ENCODE measurements around the gene EFS. TPM values are rescaled to one million over a fixed set of nuclear protein-coding genes. Genes with fewer than 3 reads are reported as not detected.
"Not testable (repeated sequence)": the region's sequence is repeated elsewhere in the genome, so short reads cannot be mapped to it uniquely, and the experiment has no call there.

EFS gene
- total RNA-seq, 1 experiment from 2014 or later: 0.14 TPM

- ChIA-PET CTCF (interaction anchor here (0.7 kb wide), 1 partner anchor 21 kb away, joined by 3 read pairs; no protein-coding TSS in a partner anchor), POLR2A (no interaction called here)
- intact Hi-C loops (cut with micrococcal nuclease; ENCODE audit: unreplicated experiment): no loop called here
- Mint-ChIP-seq H3K27me3 (ENCODE audit: insufficient read depth, unreplicated experiment) (peaks cover 19% of the 10 kb centered on the region), H3K4me3 (ENCODE audit: unreplicated experiment) (no peak overlapping the region), H3K9me3 (ENCODE audit: unreplicated experiment) (no peaks in the 10 kb centered on the region), H3K4me1 (ENCODE audit: low read depth, unreplicated experiment) (no peaks in the 10 kb centered on the region), H3K27ac (ENCODE audit: unreplicated experiment) (no peak overlapping the region), H3K36me3 (ENCODE audit: insufficient read depth, unreplicated experiment) (no peaks in the 10 kb centered on the region)
- H3K4me1 ChIP-seq: no peaks in the 10 kb centered on the region
- DNase-seq: no peak
- H3K27me3 ChIP-seq (replicated peaks; ENCODE audit: control insufficient read depth, insufficient read depth, low read length): no peaks in the 10 kb centered on the region; the same call in 1 of the 2 replicates
- TF ChIP-seq, protein P1, sequence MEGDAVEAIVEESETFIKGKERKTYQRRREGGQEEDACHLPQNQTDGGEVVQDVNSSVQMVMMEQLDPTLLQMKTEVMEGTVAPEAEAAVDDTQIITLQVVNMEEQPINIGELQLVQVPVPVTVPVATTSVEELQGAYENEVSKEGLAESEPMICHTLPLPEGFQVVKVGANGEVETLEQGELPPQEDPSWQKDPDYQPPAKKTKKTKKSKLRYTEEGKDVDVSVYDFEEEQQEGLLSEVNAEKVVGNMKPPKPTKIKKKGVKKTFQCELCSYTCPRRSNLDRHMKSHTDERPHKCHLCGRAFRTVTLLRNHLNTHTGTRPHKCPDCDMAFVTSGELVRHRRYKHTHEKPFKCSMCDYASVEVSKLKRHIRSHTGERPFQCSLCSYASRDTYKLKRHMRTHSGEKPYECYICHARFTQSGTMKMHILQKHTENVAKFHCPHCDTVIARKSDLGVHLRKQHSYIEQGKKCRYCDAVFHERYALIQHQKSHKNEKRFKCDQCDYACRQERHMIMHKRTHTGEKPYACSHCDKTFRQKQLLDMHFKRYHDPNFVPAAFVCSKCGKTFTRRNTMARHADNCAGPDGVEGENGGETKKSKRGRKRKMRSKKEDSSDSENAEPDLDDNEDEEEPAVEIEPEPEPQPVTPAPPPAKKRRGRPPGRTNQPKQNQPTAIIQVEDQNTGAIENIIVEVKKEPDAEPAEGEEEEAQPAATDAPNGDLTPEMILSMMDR (IDR thresholded peaks at IDR 0.05; ENCODE audit: insufficient read depth in 1 of 2, low read depth in 1 of 2, low read length in 1 of 2, severe bottlenecking in 1 of 2, unreplicated experiment in 1 of 2): no peak
- BruUV-seq (replicated peaks): no TSS peak
- H3K4me3 ChIP-seq (ENCODE audit: low read depth, low read length): no peak overlapping the region
- no peaks in the 10 kb centered on the region for H3K9me3 ChIP-seq
- no peaks in the 10 kb centered on the region for H3K36me3 ChIP-seq (ENCODE audit: control insufficient read depth, insufficient read depth, low read length)
These were observed 37.5 kb upstream of the EFS start for GRCh38 chr14:23402296-23403138.

DNA sequence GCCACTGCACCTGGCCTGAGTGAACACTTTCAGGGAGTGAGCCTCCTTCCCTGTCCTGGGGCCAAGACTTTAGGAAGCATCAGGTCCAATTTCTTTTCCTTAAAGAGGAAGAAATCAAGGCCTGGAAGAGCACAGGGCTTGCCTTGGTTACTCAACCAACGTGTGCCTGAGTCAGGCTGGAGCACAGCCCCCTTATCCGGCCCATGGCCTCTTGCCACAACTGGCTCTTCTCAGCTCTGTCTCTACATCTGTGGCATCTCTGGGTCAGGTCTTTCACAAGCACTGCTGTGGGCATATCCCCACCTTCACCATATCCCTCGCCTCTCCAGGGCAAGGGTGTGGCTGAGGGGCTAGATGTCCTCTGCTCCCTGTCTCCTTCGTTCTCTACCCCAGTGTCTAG, 36.3 kb upstream of the EFS start:
- Mint-ChIP-seq H3K36me3 (ENCODE audit: insufficient read depth, unreplicated experiment) (no peaks in the 10 kb centered on the region), H3K27ac (ENCODE audit: unreplicated experiment) (peak overlapping the region; percentile 13), H3K4me3 (ENCODE audit: unreplicated experiment) (no peak overlapping the region), H3K27me3 (ENCODE audit: insufficient read depth, unreplicated experiment) (peaks cover 14% of the 10 kb centered on the region), H3K9me3 (ENCODE audit: unreplicated experiment) (no peaks in the 10 kb centered on the region), H3K4me1 (ENCODE audit: low read depth, unreplicated experiment) (no peaks in the 10 kb centered on the region)
- TF ChIP-seq, protein P1 (IDR thresholded peaks at IDR 0.05; ENCODE audit: insufficient read depth in 1 of 2, low read depth in 1 of 2, low read length in 1 of 2, severe bottlenecking in 1 of 2, unreplicated experiment in 1 of 2): no peak
- no peak overlapping the region for H3K4me3 ChIP-seq (ENCODE audit: low read depth, low read length)
- no peaks in the 10 kb centered on the region for H3K36me3 ChIP-seq (ENCODE audit: control insufficient read depth, insufficient read depth, low read length)
- no peaks in the 10 kb centered on the region for H3K4me1 ChIP-seq
- no peak for DNase-seq
- intact Hi-C loops (cut with micrococcal nuclease; ENCODE audit: unreplicated experiment): no loop called here
- BruUV-seq (replicated peaks): no TSS peak
- no peaks in the 10 kb centered on the region for H3K9me3 ChIP-seq
- POLR2A ChIA-PET: no interaction called here
- CTCF ChIA-PET: no interaction called here
- H3K27me3 ChIP-seq (replicated peaks; ENCODE audit: control insufficient read depth, insufficient read depth, low read length): no peaks in the 10 kb centered on the region; the same call in 1 of the 2 replicates

- not testable (repeated sequence) for H3K9me3 Mint-ChIP-seq (ENCODE audit: unreplicated experiment); BruUV-seq (replicated peaks)
These were observed 35.7 kb upstream of the EFS start for GRCh38 chr14:23400496-23401149.

More at GRCh38 chr14:23400496-23401149, 35.7 kb upstream of the EFS start:
- H3K4me3 ChIP-seq (ENCODE audit: low read depth, low read length); H3K4me1 ChIP-seq; H3K36me3 Mint-ChIP-seq (ENCODE audit: insufficient read depth, unreplicated experiment); H3K4me3 Mint-ChIP-seq (ENCODE audit: unreplicated experiment); POLR2A ChIA-PET; H3K4me1 Mint-ChIP-seq (ENCODE audit: low read depth, unreplicated experiment); H3K36me3 ChIP-seq (ENCODE audit: control insufficient read depth, insufficient read depth, low read length); H3K27me3 ChIP-seq (replicated peaks; ENCODE audit: control insufficient read depth, insufficient read depth, low read length); CTCF ChIA-PET; DNase-seq; H3K27ac Mint-ChIP-seq (ENCODE audit: unreplicated experiment); H3K9me3 ChIP-seq; intact Hi-C loops (cut with micrococcal nuclease; ENCODE audit: unreplicated experiment): not testable (repeated sequence)
- H3K27me3 Mint-ChIP-seq (ENCODE audit: insufficient read depth, unreplicated experiment): peaks cover 11% of the 10 kb centered on the region
